Naive thymus-derived CD4-positive, alpha-beta T cell (primary cell): ENCODE results near the gene SLFN13. TPM values are rescaled to one million over a fixed set of nuclear protein-coding genes. Genes with fewer than 3 reads are reported as not detected.

Source experiments
- ATAC-seq: fragments of 150-1000 bp; cut with Tn5 transposase; 2 replicates; pipeline ENCODE4 v1.10.0; 2021; ENCODE audit warnings: mild to moderate bottlenecking, moderate library complexity
- CTCF ChIA-PET: fragments of 350-600 bp; sonication (Branson Sonifier 250); formaldehyde crosslinking; loops from one replicate; lab custom pipeline; 2021; ENCODE audit warnings: antibody characterized with exemption; lab: Charles Lee
- POLR2A ChIA-PET: fragments of 350-600 bp; sonication (Branson Sonifier 250); formaldehyde crosslinking; loops from one replicate; lab custom pipeline; 2021; ENCODE audit warnings: antibody characterized with exemption, inconsistent platforms; lab: Charles Lee
- DNase-seq, 9 donors: peaks; one replicate each; pipeline versions ENCODE4 v3.0.0 to v3.0.0-alpha.2; 2020 to 2022; ENCODE audit warnings: mixed read lengths in 1 of 9
- H3K27ac ChIP-seq: one replicate; pipeline ENCODE4 v1.7.0; 2013; ENCODE audit warnings: mild to moderate bottlenecking, low read depth, low read length, moderate library complexity
- H3K27me3 ChIP-seq, 2 donors: one replicate each; pipeline ENCODE4 v1.7.0; 2013; ENCODE audit warnings: low read length in 2 of 2, mild to moderate bottlenecking in 2 of 2, moderate library complexity in 2 of 2; ENCODE audit not compliant: control insufficient read depth in 2 of 2, insufficient read depth in 2 of 2
- H3K36me3 ChIP-seq, 3 experiments: 1 replicate in 2 of 3; 2 replicates in 1 of 3; pipeline ENCODE4 v1.7.0; 2013; ENCODE audit warnings: low read length in 3 of 3, mild to moderate bottlenecking in 3 of 3, moderate library complexity in 1 of 3; ENCODE audit not compliant: insufficient read depth in 3 of 3, control insufficient read depth in 2 of 3
- H3K4me1 ChIP-seq, 2 donors: one replicate each; pipeline ENCODE4 v1.7.0; 2013; ENCODE audit warnings: low read length in 2 of 2, mild to moderate bottlenecking in 2 of 2, moderate library complexity in 1 of 2; ENCODE audit not compliant: control insufficient read depth in 2 of 2, insufficient read depth in 2 of 2
- H3K4me3 ChIP-seq: 2 replicates; pipeline ENCODE4 v1.7.0; 2013; ENCODE audit warnings: mild to moderate bottlenecking, low read length
- H3K9me3 ChIP-seq, 3 experiments: 1 replicate in 2 of 3; 2 replicates in 1 of 3; pipeline ENCODE4 v1.7.0; 2013; ENCODE audit warnings: low read length in 3 of 3; ENCODE audit not compliant: control insufficient read depth in 2 of 3
- H3K27ac Mint-ChIP-seq, 9 donors: one replicate each; pipeline ENCODE4 v1.8.0; 2020 to 2022; ENCODE audit warnings: mixed read lengths in 9 of 9, mild to moderate bottlenecking in 8 of 9, moderate library complexity in 5 of 9, inconsistent platforms in 2 of 9
- H3K27me3 Mint-ChIP-seq, 5 donors: one replicate each; pipeline ENCODE4 v1.8.0; 2021 to 2022; ENCODE audit warnings: mixed read lengths in 5 of 5, mild to moderate bottlenecking in 1 of 5
- H3K36me3 Mint-ChIP-seq, 5 donors: one replicate each; pipeline ENCODE4 v1.8.0; 2020 to 2022; ENCODE audit warnings: mixed read lengths in 5 of 5, mild to moderate bottlenecking in 3 of 5, inconsistent platforms in 1 of 5
- H3K4me1 Mint-ChIP-seq, 7 donors: one replicate each; pipeline ENCODE4 v1.8.0; 2020 to 2022; ENCODE audit warnings: mixed read lengths in 7 of 7, mild to moderate bottlenecking in 3 of 7, inconsistent platforms in 1 of 7
- H3K4me3 Mint-ChIP-seq, 10 donors: one replicate each; pipeline ENCODE4 v1.8.0; 2020 to 2022; ENCODE audit warnings: mild to moderate bottlenecking in 10 of 10, mixed read lengths in 10 of 10, moderate library complexity in 6 of 10, inconsistent platforms in 2 of 10
- H3K9me3 Mint-ChIP-seq, 11 donors: one replicate each; pipeline ENCODE4 v1.8.0; 2020 to 2022; ENCODE audit warnings: mixed read lengths in 11 of 11, mild to moderate bottlenecking in 4 of 11, inconsistent platforms in 1 of 11, moderate library complexity in 1 of 11
- intact Hi-C, 2 donors: fragments of 100-400 bp; cut with micrococcal nuclease; formaldehyde crosslinking; loops; one replicate each; pipeline ENCODE4 v1.15.1; 2023
- polyA plus RNA-seq, 2 donors: library from polyadenylated mRNA; unstranded; fragments of 300-500 nt; fragmentation: Illumina TruSeq; gene quantifications; one replicate each; pipeline ENCODE4 v1.2.3, GENCODE V29; 2021
- total RNA-seq, 6 experiments: library from RNA in 5 of 6; stranded (reverse) in 5 of 6; gene quantifications; 1 replicate in 5 of 6; 2 replicates in 1 of 6; pipeline ENCODE4 v1.2.3 and lab custom pipeline; 2021 to 2026

The SLFN13 gene
- total and polyA plus RNA-seq, 7 experiments from 2014 or later: 3.6 to 64.7 (median 15.0) TPM

- Mint-ChIP-seq H3K4me1 (peaks cover 25 to 83% (median 64%) of the 10 kb centered on the region in 7 donors), H3K9me3 (peaks cover 0 to 71% (median 24%) of the 10 kb centered on the region in 11 donors), H3K36me3 (peaks cover 20 to 76% (median 69%) of the 10 kb centered on the region in 5 donors), H3K27ac (peak overlapping the region in 7 of 9 donors; percentile 51 to 98 (median 97)), H3K4me3 (peak overlapping the region in 9 of 10 donors; percentile 6 to 96 (median 80)), H3K27me3 (peaks cover 0 to 12% (median 0%) of the 10 kb centered on the region in 5 donors)
- Histone ChIP-seq H3K27ac (no peak overlapping the region), H3K27me3 (no peaks in the 10 kb centered on the region), H3K4me3 (no peak overlapping the region), H3K4me1 (peaks cover 16 to 24% of the 10 kb centered on the region in 2 donors), H3K36me3 (peaks cover 0 to 22% (median 15%) of the 10 kb centered on the region in 3 experiments), H3K9me3 (peaks cover 0 to 28% (median 6%) of the 10 kb centered on the region in 3 experiments)
- ATAC-seq (no peak), DNase-seq (no peak)
- ChIA-PET POLR2A (interaction anchor here (0.7 to 9.2 kb wide), 14 partner anchors 11 to 275 kb away, joined by 3 to 133 read pairs (median 17); partner anchors contain the start of genes SLFN11, SLFN12, SLFN12L and SLFN13), CTCF (interaction anchor here (0.6 to 2.1 kb wide), 4 partner anchors 26 to 173 kb away, joined by 3 to 11 read pairs (median 3); no protein-coding TSS in a partner anchor)
- intact Hi-C loops: loop anchor here (1.0 to 5.0 kb wide), 9 partner anchors 42 to 347 kb away; partner anchors contain the start of genes AP2B1 (in 1 of the 2), NLE1 (in 1 of the 2), PEX12 (in 1 of the 2) and SLFN12 (in 1 of the 2)
These were observed 40.4 kb upstream of the SLFN13 start for GRCh38 chr17:35488991-35489390.

- intact Hi-C loops: loop anchor here (1.0 to 5.0 kb wide), 16 partner anchors 20 to 325 kb away; partner anchors contain the start of genes SLFN13 (in 2 of the 2), AP2B1 (in 1 of the 2), PEX12 (in 1 of the 2) and SLFN11 (in 1 of the 2)
- Histone ChIP-seq H3K9me3 (peaks cover 0 to 39% (median 6%) of the 10 kb centered on the region in 3 experiments), H3K36me3 (peaks cover 0 to 31% (median 14%) of the 10 kb centered on the region in 3 experiments), H3K4me1 (peaks cover 10 to 24% of the 10 kb centered on the region in 2 donors), H3K27me3 (no peaks in the 10 kb centered on the region), H3K4me3 (peak overlapping the region; percentile 90), H3K27ac (peak overlapping the region; percentile 82)
- peaks cover 0 to 89% (median 30%) of the 10 kb centered on the region in 11 donors for H3K9me3 Mint-ChIP-seq
- ATAC-seq: peak; percentile 85
- H3K4me3 Mint-ChIP-seq: peak overlapping the region; percentile 80 to 99 (median 94)
- DNase-seq: peak; percentile 39 to 88 (median 77)
- peaks cover 23 to 74% (median 71%) of the 10 kb centered on the region in 5 donors for H3K36me3 Mint-ChIP-seq
- ChIA-PET CTCF (interaction anchor here (0.6 to 2.5 kb wide), 8 partner anchors 11 to 367 kb away, joined by 3 to 13 read pairs (median 4); partner anchors contain the start of gene SLFN12L), POLR2A (interaction anchor here (0.5 to 9.2 kb wide), 40 partner anchors 8 to 437 kb away, joined by 3 to 133 read pairs (median 6); partner anchors contain the start of genes PEX12, SLFN11, SLFN12 and SLFN12L)
- peaks cover 23 to 67% (median 45%) of the 10 kb centered on the region in 7 donors for H3K4me1 Mint-ChIP-seq
- peak overlapping the region; percentile 84 to 98 (median 97) for H3K27ac Mint-ChIP-seq
- H3K27me3 Mint-ChIP-seq: peaks cover 0 to 12% (median 0%) of the 10 kb centered on the region in 5 donors
These were observed 38.6 kb upstream of the SLFN13 start for GRCh38 chr17:35486920-35487732.

- ChIA-PET POLR2A (interaction anchor here (0.9 to 1.4 kb wide), 4 partner anchors 11 to 99 kb away, joined by 3 read pairs; partner anchors contain the start of gene PEX12), CTCF (no interaction called here)
- Histone ChIP-seq H3K4me1 (peaks cover 3 to 10% of the 10 kb centered on the region in 2 donors), H3K27ac (no peak overlapping the region), H3K27me3 (no peaks in the 10 kb centered on the region), H3K36me3 (peaks cover 0 to 54% (median 31%) of the 10 kb centered on the region in 3 experiments), H3K4me3 (no peak overlapping the region), H3K9me3 (peaks cover 0 to 52% (median 6%) of the 10 kb centered on the region in 3 experiments)
- H3K27ac Mint-ChIP-seq: peak overlapping the region in 1 of 9 donors; percentile 68
- H3K4me1 Mint-ChIP-seq: peaks cover 16 to 49% (median 38%) of the 10 kb centered on the region in 7 donors
- H3K4me3 Mint-ChIP-seq: peak overlapping the region in 4 of 10 donors; percentile 0 to 25 (median 7)
- H3K36me3 Mint-ChIP-seq: peaks cover 41 to 93% (median 79%) of the 10 kb centered on the region in 5 donors
- intact Hi-C loops: no loop called here
- no peaks in the 10 kb centered on the region for H3K27me3 Mint-ChIP-seq
- DNase-seq (no peak), ATAC-seq (no peak)
- peaks cover 3 to 92% (median 51%) of the 10 kb centered on the region in 11 donors for H3K9me3 Mint-ChIP-seq
These were observed 30.7 kb upstream of the SLFN13 start for GRCh38 chr17:35479271-35479670.

- DNase-seq (no peak), ATAC-seq (no peak)
- peaks cover 0 to 45% (median 4%) of the 10 kb centered on the region in 3 experiments for H3K9me3 ChIP-seq
- peaks cover 3 to 10% of the 10 kb centered on the region in 2 donors for H3K4me1 ChIP-seq
- H3K27ac ChIP-seq: no peak overlapping the region
- ChIA-PET CTCF (no interaction called here), POLR2A (interaction anchor here (1.0 kb wide), 1 partner anchor 10 kb away, joined by 3 read pairs; no protein-coding TSS in a partner anchor)
- peaks cover 0 to 45% (median 41%) of the 10 kb centered on the region in 3 experiments for H3K36me3 ChIP-seq
- H3K27me3 ChIP-seq: no peaks in the 10 kb centered on the region
- Mint-ChIP-seq H3K36me3 (peaks cover 45 to 91% (median 82%) of the 10 kb centered on the region in 5 donors), H3K27me3 (no peaks in the 10 kb centered on the region), H3K27ac (peak overlapping the region in 1 of 9 donors; percentile 7), H3K9me3 (peaks cover 1 to 92% (median 53%) of the 10 kb centered on the region in 11 donors), H3K4me3 (peak overlapping the region in 1 of 10 donors; percentile 5), H3K4me1 (peaks cover 12 to 45% (median 40%) of the 10 kb centered on the region in 7 donors)
- intact Hi-C loops: no loop called here
- no peak overlapping the region for H3K4me3 ChIP-seq
These were observed 28.7 kb upstream of the SLFN13 start for GRCh38 chr17:35477248-35477647.

GRCh38 chr17:35476283-35476820, 27.8 kb upstream of the SLFN13 start:
- H3K27me3 ChIP-seq: no peaks in the 10 kb centered on the region
- peaks cover 0 to 43% (median 41%) of the 10 kb centered on the region in 3 experiments for H3K36me3 ChIP-seq
- H3K27me3 Mint-ChIP-seq: no peaks in the 10 kb centered on the region
- peak overlapping the region in 1 of 10 donors; percentile 34 for H3K4me3 Mint-ChIP-seq
- CTCF ChIA-PET: interaction anchor here (1.1 kb wide), 1 partner anchor 11 kb away, joined by 3 read pairs; no protein-coding TSS in a partner anchor
- no peak overlapping the region for H3K27ac ChIP-seq
- peaks cover 49 to 88% (median 83%) of the 10 kb centered on the region in 5 donors for H3K36me3 Mint-ChIP-seq
- peaks cover 16 to 51% (median 42%) of the 10 kb centered on the region in 7 donors for H3K4me1 Mint-ChIP-seq
- ATAC-seq (no peak), DNase-seq (no peak)
- peaks cover 3 to 10% of the 10 kb centered on the region in 2 donors for H3K4me1 ChIP-seq
- POLR2A ChIA-PET: interaction anchor here (1.4 to 1.9 kb wide), 3 partner anchors 10 to 11 kb away, joined by 4 read pairs; no protein-coding TSS in a partner anchor
- peaks cover 5 to 90% (median 55%) of the 10 kb centered on the region in 11 donors for H3K9me3 Mint-ChIP-seq
- H3K27ac Mint-ChIP-seq: peak overlapping the region in 4 of 9 donors; percentile 19 to 62 (median 52)
- peaks cover 0 to 43% (median 4%) of the 10 kb centered on the region in 3 experiments for H3K9me3 ChIP-seq
- intact Hi-C loops: no loop called here
- H3K4me3 ChIP-seq: no peak overlapping the region
